ENCODE data around the gene ADORA1.

Gene ADORA1

GRCh38 chr1:203093754-203094410, 33.6 kb upstream of the ADORA1 start:
- no peak for DNase-seq (ENCODE audit: low read depth in 2 of 3, low spot score in 1 of 3)

- DNase-seq (ENCODE audit: low read depth in 2 of 3, low spot score in 1 of 3), result no peak
Observed at GRCh38 chr1:203095061-203095690, 32.4 kb upstream of the ADORA1 start.

- DNase-seq (ENCODE audit: low read depth in 2 of 3, low spot score in 1 of 3), result no peak
Observed at GRCh38 chr1:203096566-203096965, 31.0 kb upstream of the ADORA1 start.

- DNase-seq (ENCODE audit: low read depth in 2 of 3, low spot score in 1 of 3), result no peak
Observed at GRCh38 chr1:203097001-203097400, 30.5 kb upstream of the ADORA1 start.

- no peak for DNase-seq (ENCODE audit: low read depth in 2 of 3, low spot score in 1 of 3)
Observed at GRCh38 chr1:203098445-203098844, 29.1 kb upstream of the ADORA1 start.

GRCh38 chr1:203098914-203099520, 28.5 kb upstream of the ADORA1 start:
- no peak for DNase-seq (ENCODE audit: low read depth in 2 of 3, low spot score in 1 of 3)

GRCh38 chr1:203099805-203100515, 27.6 kb upstream of the ADORA1 start:
- no peak for DNase-seq (ENCODE audit: low read depth in 2 of 3, low spot score in 1 of 3)

- DNase-seq (ENCODE audit: low read depth in 2 of 3, low spot score in 1 of 3), result no peak
Observed at GRCh38 chr1:203100516-203100869, 27.0 kb upstream of the ADORA1 start.

- no peak for DNase-seq (ENCODE audit: low read depth in 2 of 3, low spot score in 1 of 3)
Observed at GRCh38 chr1:203101813-203102634, 25.5 kb upstream of the ADORA1 start.

- no peak for DNase-seq (ENCODE audit: low read depth in 2 of 3, low spot score in 1 of 3)
Observed at GRCh38 chr1:203103216-203103615, 24.3 kb upstream of the ADORA1 start.

- DNase-seq (ENCODE audit: low read depth in 2 of 3, low spot score in 1 of 3), result no peak
Observed at GRCh38 chr1:203103829-203104495, 23.6 kb upstream of the ADORA1 start.

- no peak for DNase-seq (ENCODE audit: low read depth in 2 of 3, low spot score in 1 of 3)
Observed at GRCh38 chr1:203104789-203105390, 22.6 kb upstream of the ADORA1 start.

GRCh38 chr1:203112475-203112874, 15.1 kb upstream of the ADORA1 start:
- DNase-seq (ENCODE audit: low read depth in 2 of 3, low spot score in 1 of 3), result no peak

GRCh38 chr1:203113308-203113707, 14.2 kb upstream of the ADORA1 start:
- no peak for DNase-seq (ENCODE audit: low read depth in 2 of 3, low spot score in 1 of 3)

- DNase-seq (ENCODE audit: low read depth in 2 of 3, low spot score in 1 of 3), result no peak
Observed at GRCh38 chr1:203114202-203114601, 13.3 kb upstream of the ADORA1 start.

GRCh38 chr1:203116091-203116820, 11.3 kb upstream of the ADORA1 start:
- no peak for DNase-seq (ENCODE audit: low read depth in 2 of 3, low spot score in 1 of 3)

GRCh38 chr1:203117611-203118575, 9.6 kb upstream of the ADORA1 start:
- DNase-seq (ENCODE audit: low read depth in 2 of 3, low spot score in 1 of 3), result peak; percentile 16 to 30 (median 17)

Data from stimulated activated CD4-positive, alpha-beta T cell treated with anti-CD3 and anti-CD28 coated beads, Interleukin-12 subunit alpha, Interleukin-12 subunit beta, amount 100 ng/mL, for 48 hours (primary cell).